HG03565 (cell line): ENCODE results near the gene ELN.
A peak's percentile ranks its signal among the peaks of the same experiment; 100 is the strongest.
"Not testable (repeated sequence)": the region's sequence is repeated elsewhere in the genome, so short reads cannot be mapped to it uniquely, and the experiment has no call there.

Source experiments
- ATAC-seq: cut with Tn5 transposase; IDR thresholded peaks from one replicate; pipeline ENCODE4 v1.9.1; 2021; ENCODE audit warnings: mild to moderate bottlenecking, moderate library complexity; ENCODE audit not compliant: unreplicated experiment

ELN gene

GRCh38 chr7:74000489-74001149 lies 27.4 kb upstream of the ELN start:
- ATAC-seq = no peak

- ATAC-seq = no peak
These were observed 26.9 kb upstream of the ELN start for GRCh38 chr7:74001150-74001494.

- ATAC-seq = no peak
These were observed 25.4 kb upstream of the ELN start for GRCh38 chr7:74002474-74003017.

- no peak for ATAC-seq
These were observed 24.4 kb upstream of the ELN start for GRCh38 chr7:74003621-74004020.

- no peak for ATAC-seq
These were observed 21.9 kb upstream of the ELN start for GRCh38 chr7:74006032-74006431.

- no peak for ATAC-seq
These were observed 21.3 kb upstream of the ELN start for GRCh38 chr7:74006451-74007241.

- ATAC-seq = no peak
These were observed 20.8 kb upstream of the ELN start for GRCh38 chr7:74007242-74007567.

GRCh38 chr7:74008687-74009086 lies 19.3 kb upstream of the ELN start:
- no peak for ATAC-seq

- ATAC-seq = no peak
These were observed 18.3 kb upstream of the ELN start for GRCh38 chr7:74009719-74010118.

GRCh38 chr7:74010407-74010806 lies 17.6 kb upstream of the ELN start:
- ATAC-seq = no peak

- not testable (repeated sequence) for ATAC-seq
These were observed 16.6 kb upstream of the ELN start for GRCh38 chr7:74011421-74011820.

GRCh38 chr7:74012842-74013249 lies 15.1 kb upstream of the ELN start:
- peak; percentile 95 for ATAC-seq

GRCh38 chr7:74013539-74014272 lies 14.3 kb upstream of the ELN start:
- no peak for ATAC-seq

GRCh38 chr7:74014931-74015330 lies 13.0 kb upstream of the ELN start:
- ATAC-seq = no peak

- no peak for ATAC-seq
These were observed 12.3 kb upstream of the ELN start for GRCh38 chr7:74015670-74016069.

- no peak for ATAC-seq
These were observed 10.8 kb upstream of the ELN start for GRCh38 chr7:74017125-74017524.

- ATAC-seq = no peak
These were observed 9.6 kb upstream of the ELN start for GRCh38 chr7:74018246-74018895.

- no peak for ATAC-seq
These were observed 8.8 kb upstream of the ELN start for GRCh38 chr7:74019149-74019548.

- no peak for ATAC-seq
These were observed 7.6 kb upstream of the ELN start for GRCh38 chr7:74020390-74020789.

GRCh38 chr7:74021546-74022320 lies 6.2 kb upstream of the ELN start:
- no peak for ATAC-seq

GRCh38 chr7:74022507-74022906 lies 5.5 kb upstream of the ELN start:
- no peak for ATAC-seq
